Neural crest cell (in vitro differentiated cells): ENCODE results near the gene RAD54L. TPM values are rescaled to one million over a fixed set of nuclear protein-coding genes. Genes with fewer than 3 reads are reported as not detected.
"Not testable (repeated sequence)": the region's sequence is repeated elsewhere in the genome, so short reads cannot be mapped to it uniquely, and the experiment has no call there.

Source experiments
- DNase-seq: peaks from one replicate; pipeline ENCODE4 v3.0.0; 2021; ENCODE audit warnings: low read depth, mixed read lengths, low spot score
- H3K27ac Mint-ChIP-seq: one replicate; pipeline ENCODE4 v1.8.0; 2021; ENCODE audit warnings: mild to moderate bottlenecking, mixed read lengths; ENCODE audit not compliant: unreplicated experiment
- H3K27me3 Mint-ChIP-seq: 2 replicates; pipeline ENCODE4 v1.8.0; 2021; ENCODE audit warnings: low read depth, mild to moderate bottlenecking, mixed read lengths
- H3K36me3 Mint-ChIP-seq: 2 replicates; pipeline ENCODE4 v1.8.0; 2021; ENCODE audit warnings: low read depth, mild to moderate bottlenecking, mixed read lengths
- H3K4me1 Mint-ChIP-seq: 2 replicates; pipeline ENCODE4 v1.8.0; 2021; ENCODE audit warnings: mixed read lengths
- H3K4me3 Mint-ChIP-seq: one replicate; pipeline ENCODE4 v1.8.0; 2021; ENCODE audit warnings: mild to moderate bottlenecking, mixed read lengths
- H3K9me3 Mint-ChIP-seq: 2 replicates; pipeline ENCODE4 v1.8.0; 2021; ENCODE audit warnings: mixed read lengths
- CTCF ChIP-seq: fragments of 200-600 bp; sonication (generic); conservative IDR thresholded peaks from 2 replicates; pipeline ENCODE4 v1.5.0; 2021; ENCODE audit warnings: antibody characterized with exemption, mild to moderate bottlenecking
- total RNA-seq: library from RNA; stranded (reverse); gene quantifications from 2 replicates; pipeline ENCODE4 v1.2.1, GENCODE V29; 2021

The RAD54L gene
- total RNA-seq, 1 donor from 2014 or later, result 55.8 TPM

- no peak for TF ChIP-seq CTCF
- Mint-ChIP-seq H3K27ac (peak overlapping the region; percentile 50), H3K36me3 (no peaks in the 10 kb centered on the region), H3K9me3 (no peaks in the 10 kb centered on the region), H3K4me1 (peaks cover 55% of the 10 kb centered on the region), H3K27me3 (no peaks in the 10 kb centered on the region), H3K4me3 (no peak overlapping the region)
- DNase-seq, result no peak
Measured at GRCh38 chr1:46224966-46225365, 22.6 kb upstream of the RAD54L start.

- H3K9me3 Mint-ChIP-seq, H3K36me3 Mint-ChIP-seq, H3K27me3 Mint-ChIP-seq, H3K4me3 Mint-ChIP-seq, DNase-seq, H3K27ac Mint-ChIP-seq, H3K4me1 Mint-ChIP-seq: not testable (repeated sequence)
Measured at GRCh38 chr1:46231231-46231630, 16.3 kb upstream of the RAD54L start.

GRCh38 chr1:46236882-46237281 is 10.7 kb upstream of the RAD54L start:
- no peaks in the 10 kb centered on the region for H3K27me3 Mint-ChIP-seq
- no peak overlapping the region for H3K27ac Mint-ChIP-seq
- H3K4me3 Mint-ChIP-seq, result no peak overlapping the region
- H3K9me3 Mint-ChIP-seq, result peaks cover 8% of the 10 kb centered on the region
- peaks cover 15% of the 10 kb centered on the region for H3K36me3 Mint-ChIP-seq
- DNase-seq, result no peak
- no peak for TF ChIP-seq CTCF
- H3K4me1 Mint-ChIP-seq, result no peaks in the 10 kb centered on the region

GRCh38 chr1:46238865-46239264 is 8.7 kb upstream of the RAD54L start:
- not testable (repeated sequence) for H3K4me3 Mint-ChIP-seq, H3K4me1 Mint-ChIP-seq, H3K27me3 Mint-ChIP-seq, H3K27ac Mint-ChIP-seq, DNase-seq
- peaks cover 13% of the 10 kb centered on the region for H3K9me3 Mint-ChIP-seq
- peaks cover 20% of the 10 kb centered on the region for H3K36me3 Mint-ChIP-seq

- not testable (repeated sequence) for H3K4me1 Mint-ChIP-seq, H3K27me3 Mint-ChIP-seq, H3K27ac Mint-ChIP-seq, DNase-seq, H3K4me3 Mint-ChIP-seq
- peaks cover 20% of the 10 kb centered on the region for H3K36me3 Mint-ChIP-seq
- peaks cover 13% of the 10 kb centered on the region for H3K9me3 Mint-ChIP-seq
Measured at GRCh38 chr1:46241733-46242132, 5.8 kb upstream of the RAD54L start.

- Mint-ChIP-seq H3K27me3 (no peaks in the 10 kb centered on the region), H3K4me1 (peaks cover 14% of the 10 kb centered on the region), H3K9me3 (peaks cover 13% of the 10 kb centered on the region), H3K36me3 (peaks cover 17% of the 10 kb centered on the region), H3K4me3 (no peak overlapping the region), H3K27ac (no peak overlapping the region)
- DNase-seq, result no peak
- TF ChIP-seq CTCF, result no peak
Measured at GRCh38 chr1:46242918-46243317, 4.6 kb upstream of the RAD54L start.

- not testable (repeated sequence) for H3K9me3 Mint-ChIP-seq, H3K27ac Mint-ChIP-seq, H3K4me3 Mint-ChIP-seq, H3K27me3 Mint-ChIP-seq, DNase-seq
- Mint-ChIP-seq H3K4me1 (peaks cover 21% of the 10 kb centered on the region), H3K36me3 (peaks cover 13% of the 10 kb centered on the region)
Measured at GRCh38 chr1:46243831-46244230, 3.7 kb upstream of the RAD54L start.
